SK-N-MC (cell line): ENCODE measurements around the gene DERA.
"Not testable (repeated sequence)": the region's sequence is repeated elsewhere in the genome, so short reads cannot be mapped to it uniquely, and the experiment has no call there.

ENCODE experiments used
- DNase-seq: peaks from one replicate; pipeline ENCODE4 v3.0.0-alpha.2; 2011; ENCODE audit warnings: low read depth, low spot score
- H3K27ac ChIP-seq: fragments of 200-600 bp; sonication (generic); 2 replicates; pipeline ENCODE4 v1.5.1; 2016; ENCODE audit warnings: mixed run types
- H3K36me3 ChIP-seq: fragments of 200-600 bp; sonication (generic); 2 replicates; pipeline ENCODE4 v1.6.1; 2017; ENCODE audit warnings: antibody characterized with exemption, low read length, mixed read lengths; ENCODE audit not compliant: insufficient read depth
- H3K4me3 ChIP-seq: fragments of 200-600 bp; sonication (generic); 2 replicates; pipeline ENCODE4 v1.5.1; 2016
- H3K9ac ChIP-seq: fragments of 200-600 bp; sonication (generic); 2 replicates; pipeline ENCODE4 v1.8.0; 2017; ENCODE audit warnings: mixed run types, mixed read lengths; ENCODE audit not compliant: insufficient read length
- H3K9me3 ChIP-seq: fragments of 200-600 bp; sonication (generic); 2 replicates; pipeline ENCODE4 v1.6.1; 2017; ENCODE audit warnings: low read depth, mild to moderate bottlenecking, antibody characterized with exemption, low read length, moderate library complexity, mixed read lengths
- EZH2 ChIP-seq: fragments of 200-600 bp; sonication (generic); IDR thresholded peaks from one replicate; pipeline ENCODE4 v1.6.1; 2017; ENCODE audit warnings: antibody characterized with exemption
- FOXP2 ChIP-seq: optimal IDR thresholded peaks from 2 replicates; pipeline ENCODE3; 2011; ENCODE audit warnings: mild to moderate bottlenecking, moderate library complexity; ENCODE audit not compliant: insufficient read depth; ENCODE audit errors: extremely low read length, control extremely low read depth
- POLR2AphosphoS5 ChIP-seq: IDR thresholded peaks from 2 replicates; pipeline ENCODE4 v1.6.1; 2012; ENCODE audit warnings: mild to moderate bottlenecking, low read depth, low read length, borderline replicate concordance

Gene DERA

GRCh38 chr12:16036073-16036472 lies 124.9 kb downstream of the DERA start:
- H3K9me3 ChIP-seq = no peaks in the 10 kb centered on the region
- H3K9ac ChIP-seq = no peak overlapping the region
- H3K27ac ChIP-seq = no peak overlapping the region
- H3K36me3 ChIP-seq = peaks cover 3% of the 10 kb centered on the region; the same call in 1 of the 2 replicates
- no peak for DNase-seq
- no peak overlapping the region for H3K4me3 ChIP-seq
- TF ChIP-seq EZH2 (no peak), FOXP2 (no peak), POLR2AphosphoS5 (no peak)

GRCh38 chr12:16037533-16037932 lies 126.4 kb downstream of the DERA start:
- no peak overlapping the region for H3K9ac ChIP-seq
- H3K4me3 ChIP-seq = no peak overlapping the region
- H3K9me3 ChIP-seq = no peaks in the 10 kb centered on the region
- TF ChIP-seq FOXP2 = no peak
- TF ChIP-seq POLR2AphosphoS5 = no peak
- no peak for TF ChIP-seq EZH2
- peaks cover 3% of the 10 kb centered on the region; the same call in 1 of the 2 replicates for H3K36me3 ChIP-seq
- DNase-seq = no peak
- 0 out of 2 replicates have a peak overlapping the region, but pooled peaks have one; percentile 1 for H3K27ac ChIP-seq

GRCh38 chr12:16043480-16043879 lies 132.3 kb downstream of the DERA start:
- Histone ChIP-seq H3K9me3 (no peaks in the 10 kb centered on the region), H3K4me3 (no peak overlapping the region), H3K9ac (no peak overlapping the region), H3K36me3 (peaks cover 2% of the 10 kb centered on the region; the same call in 1 of the 2 replicates), H3K27ac (no peak overlapping the region)
- TF ChIP-seq POLR2AphosphoS5 (no peak), FOXP2 (no peak), EZH2 (no peak)
- DNase-seq = no peak

GRCh38 chr12:16046266-16046665 lies 135.1 kb downstream of the DERA start:
- TF ChIP-seq FOXP2 (no peak), POLR2AphosphoS5 (no peak), EZH2 (no peak)

GRCh38 chr12:16048511-16048910 lies 137.4 kb downstream of the DERA start:
- Histone ChIP-seq H3K27ac (no peak overlapping the region), H3K4me3 (no peak overlapping the region), H3K9me3 (no peaks in the 10 kb centered on the region), H3K9ac (no peak overlapping the region), H3K36me3 (no peaks in the 10 kb centered on the region)
- no peak for DNase-seq
- TF ChIP-seq POLR2AphosphoS5 = no peak

More at GRCh38 chr12:16046266-16046665, 135.1 kb downstream of the DERA start:
- no peak for DNase-seq
- H3K27ac ChIP-seq = no peak overlapping the region
- H3K36me3 ChIP-seq = no peaks in the 10 kb centered on the region
- H3K9me3 ChIP-seq = no peaks in the 10 kb centered on the region
- H3K9ac ChIP-seq = no peak overlapping the region
- H3K4me3 ChIP-seq = no peak overlapping the region

GRCh38 chr12:16056910-16057309 lies 145.8 kb downstream of the DERA start:
- H3K36me3 ChIP-seq = no peaks in the 10 kb centered on the region
- H3K9me3 ChIP-seq = no peaks in the 10 kb centered on the region
- no peak for DNase-seq
- H3K9ac ChIP-seq = no peak overlapping the region
- no peak overlapping the region for H3K27ac ChIP-seq
- no peak overlapping the region for H3K4me3 ChIP-seq
- no peak for TF ChIP-seq FOXP2
- no peak for TF ChIP-seq POLR2AphosphoS5
- TF ChIP-seq EZH2 = no peak

GRCh38 chr12:16057351-16057751 lies 146.2 kb downstream of the DERA start:
- H3K36me3 ChIP-seq, H3K4me3 ChIP-seq, DNase-seq, H3K9ac ChIP-seq, H3K27ac ChIP-seq, H3K9me3 ChIP-seq: not testable (repeated sequence)

- H3K27ac ChIP-seq = no peak overlapping the region
- no peak overlapping the region for H3K4me3 ChIP-seq
- TF ChIP-seq FOXP2 = no peak
- TF ChIP-seq EZH2 = no peak
- no peak for TF ChIP-seq POLR2AphosphoS5
- no peak for DNase-seq
- H3K36me3 ChIP-seq = no peaks in the 10 kb centered on the region
- no peak overlapping the region for H3K9ac ChIP-seq
- H3K9me3 ChIP-seq = no peaks in the 10 kb centered on the region
Measured at GRCh38 chr12:16062611-16063010, 151.5 kb downstream of the DERA start.

- no peak overlapping the region for H3K27ac ChIP-seq
- H3K9ac ChIP-seq = no peak overlapping the region
- no peaks in the 10 kb centered on the region for H3K9me3 ChIP-seq
- TF ChIP-seq EZH2 = no peak
- TF ChIP-seq POLR2AphosphoS5 = no peak
- no peak for TF ChIP-seq FOXP2
- DNase-seq = no peak
- H3K4me3 ChIP-seq = no peak overlapping the region
- H3K36me3 ChIP-seq = no peaks in the 10 kb centered on the region
Measured at GRCh38 chr12:16063726-16064125, 152.6 kb downstream of the DERA start.

- TF ChIP-seq FOXP2 = no peak
- DNase-seq = no peak
- no peaks in the 10 kb centered on the region for H3K36me3 ChIP-seq
Measured at GRCh38 chr12:16070113-16070512, 159.0 kb downstream of the DERA start.

More at GRCh38 chr12:16070113-16070512, 159.0 kb downstream of the DERA start:
- H3K9ac ChIP-seq = no peak overlapping the region
- H3K4me3 ChIP-seq = no peak overlapping the region
- no peaks in the 10 kb centered on the region for H3K9me3 ChIP-seq
- no peak overlapping the region for H3K27ac ChIP-seq
